Stomach (tissue), 4 donors: ENCODE data around the gene A1BG.

Experiments used
- EP300 ChIP-seq: sonication (generic); formaldehyde crosslinking; IDR thresholded peaks from one replicate; pipeline ENCODE4 v1.6.1; 2017; ENCODE audit warnings: antibody characterized with exemption
- POLR2A ChIP-seq, 4 donors: fragments of 450-650 bp; IDR thresholded peaks; one replicate each; pipeline ENCODE4 v1.6.1; 2016; ENCODE audit warnings: antibody characterized with exemption in 4 of 4, control low read depth in 2 of 4, mild to moderate bottlenecking in 1 of 4, moderate library complexity in 1 of 4
- POLR2AphosphoS5 ChIP-seq, 3 donors: sonication (generic); formaldehyde crosslinking; IDR thresholded peaks; one replicate each; pipeline ENCODE4 v1.6.1; 2016; ENCODE audit warnings: antibody characterized with exemption in 3 of 3
- TF ChIP-seq, protein P1 (sequence below), 7 experiments: fragments of 450-650 bp in 4 of 7; fragments of 200-600 bp in 3 of 7; sonication (generic) in 3 of 7; IDR thresholded peaks; one replicate each; pipeline ENCODE4 v1.5.1; 2016 to 2019; ENCODE audit warnings: antibody characterized with exemption in 7 of 7, control low read depth in 2 of 7, mild to moderate bottlenecking in 1 of 7

DNA sequence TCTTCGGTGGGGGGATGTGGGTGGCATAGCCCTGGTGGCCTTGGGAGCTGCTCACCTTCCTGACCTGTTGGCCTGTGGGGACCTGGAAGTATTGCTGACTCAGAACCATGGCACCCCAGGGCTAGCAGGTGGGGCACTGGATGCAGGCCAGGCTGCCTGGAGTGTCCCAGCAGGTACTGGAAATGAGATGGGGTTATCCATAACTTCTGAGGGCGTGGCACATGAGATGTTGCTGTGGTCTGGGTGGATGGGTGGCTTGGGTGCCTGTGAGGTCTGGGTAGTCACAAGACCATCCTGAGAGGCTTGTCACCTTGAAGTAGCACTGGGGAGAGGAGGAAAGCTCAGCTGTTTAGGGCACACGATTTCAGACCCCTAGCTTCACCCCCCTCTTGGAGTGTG lies 41.5 kb upstream of the A1BG start:
- TF ChIP-seq, protein P1, sequence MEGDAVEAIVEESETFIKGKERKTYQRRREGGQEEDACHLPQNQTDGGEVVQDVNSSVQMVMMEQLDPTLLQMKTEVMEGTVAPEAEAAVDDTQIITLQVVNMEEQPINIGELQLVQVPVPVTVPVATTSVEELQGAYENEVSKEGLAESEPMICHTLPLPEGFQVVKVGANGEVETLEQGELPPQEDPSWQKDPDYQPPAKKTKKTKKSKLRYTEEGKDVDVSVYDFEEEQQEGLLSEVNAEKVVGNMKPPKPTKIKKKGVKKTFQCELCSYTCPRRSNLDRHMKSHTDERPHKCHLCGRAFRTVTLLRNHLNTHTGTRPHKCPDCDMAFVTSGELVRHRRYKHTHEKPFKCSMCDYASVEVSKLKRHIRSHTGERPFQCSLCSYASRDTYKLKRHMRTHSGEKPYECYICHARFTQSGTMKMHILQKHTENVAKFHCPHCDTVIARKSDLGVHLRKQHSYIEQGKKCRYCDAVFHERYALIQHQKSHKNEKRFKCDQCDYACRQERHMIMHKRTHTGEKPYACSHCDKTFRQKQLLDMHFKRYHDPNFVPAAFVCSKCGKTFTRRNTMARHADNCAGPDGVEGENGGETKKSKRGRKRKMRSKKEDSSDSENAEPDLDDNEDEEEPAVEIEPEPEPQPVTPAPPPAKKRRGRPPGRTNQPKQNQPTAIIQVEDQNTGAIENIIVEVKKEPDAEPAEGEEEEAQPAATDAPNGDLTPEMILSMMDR (IDR thresholded peaks at IDR 0.05) = no peak
- TF ChIP-seq POLR2A (IDR thresholded peaks at IDR 0.05) (no peak), EP300 (no peak), POLR2AphosphoS5 (IDR thresholded peaks at IDR 0.05) (no peak)
